ENCODE results near the gene GALM. TPM values are rescaled to one million over a fixed set of nuclear protein-coding genes. Genes with fewer than 3 reads are reported as not detected.

The GALM gene
- total and polyA plus RNA-seq, 10 of the 15 experiments (the other 5 are each of a cell fraction or from before 2014, with no cell fraction given) = 1.1 to 4.0 (median 1.7) TPM

- no peak overlapping the region for H3K9ac ChIP-seq (ENCODE audit: control insufficient read depth, insufficient read depth, low read length)
- SMC1A ChIA-PET (ENCODE audit: uncharacterized antibody, unreplicated experiment) = interaction anchor here (1.3 to 2.8 kb wide), 6 partner anchors 12 to 50 kb away, joined by 4 to 17 read pairs (median 10); partner anchors contain the start of genes GALM and HNRNPLL
- no peaks in the 10 kb centered on the region for H4K20me1 ChIP-seq (ENCODE audit: control insufficient read depth, insufficient read depth)
- H3K4me1 ChIP-seq (ENCODE audit: control insufficient read depth, insufficient read depth, low read length) = peaks cover 29% of the 10 kb centered on the region
- no peaks in the 10 kb centered on the region for H3K36me3 ChIP-seq (ENCODE audit: control insufficient read depth in 2 of 2, insufficient read depth in 2 of 2, low read length in 1 of 2)
- FAIRE-seq = no peak
- no peaks in the 10 kb centered on the region for H3K27me3 ChIP-seq (replicated peaks in 1 of 2; ENCODE audit: control insufficient read depth in 2 of 2, insufficient read depth in 2 of 2, low read length in 1 of 2)
- POLR2A ChIA-PET = interaction anchor here (2.0 to 2.7 kb wide), 2 partner anchors 12 to 18 kb away, joined by 6 to 20 read pairs; partner anchors contain the start of gene GALM
- in situ Hi-C loops (cut with MboI) (no loop called here), intact Hi-C loops (cut with micrococcal nuclease; ENCODE audit: unreplicated experiment) (loop anchor here (5.0 kb wide), 1 partner anchor 47 kb away; no protein-coding TSS in a partner anchor)
- no peak for TF ChIP-seq NR2C2 (IDR thresholded peaks at IDR 0.05; ENCODE audit: borderline replicate concordance, control insufficient read depth, insufficient read length, low read depth)
- TF ChIP-seq PAX8 (IDR thresholded peaks at IDR 0.05) = no peak
- peak; percentile 85 for TF ChIP-seq ATF7 (IDR thresholded peaks at IDR 0.05; ENCODE audit: low read depth)
- no peaks in the 10 kb centered on the region for H3K79me2 ChIP-seq (ENCODE audit: control insufficient read depth, insufficient read depth, low read length)
- CTCF ChIA-PET = interaction anchor here (1.1 to 1.8 kb wide), 6 partner anchors 12 to 69 kb away, joined by 3 to 7 read pairs (median 4); no protein-coding TSS in a partner anchor
- no peak overlapping the region for H3K27ac ChIP-seq (ENCODE audit: control insufficient read depth, insufficient read depth)
- H3K9me3 ChIP-seq (replicated peaks; ENCODE audit: control insufficient read depth, insufficient read depth, low read length) = no peaks in the 10 kb centered on the region
- ATAC-seq = no peak
- no peak overlapping the region for H3K4me3 ChIP-seq
- no peak for DNase-seq (ENCODE audit: low read depth, low spot score)
- H3K4me2 ChIP-seq (ENCODE audit: control insufficient read depth, insufficient read depth) = no peak overlapping the region
- BruUV-seq (replicated peaks) = no TSS peak
- H2AFZ ChIP-seq (ENCODE audit: control insufficient read depth, low read depth, low read length) = no peak overlapping the region
- RAD21 ChIA-PET (ENCODE audit: unreplicated experiment) = interaction anchor here (0.7 to 2.8 kb wide), 7 partner anchors 17 to 180 kb away, joined by 3 to 16 read pairs (median 8); no protein-coding TSS in a partner anchor
- WGBS (ENCODE audit: insufficient coverage, insufficient replicate concordance, low lambda C conversion rate, missing lambda C conversion rate) = 61% methylated on average over 13 of the region's 13 CpGs
These were observed 11.2 kb upstream of the GALM start for GRCh38 chr2:38654528-38655381.

GRCh38 chr2:38655441-38655840 lies 10.5 kb upstream of the GALM start:
- Histone ChIP-seq H3K79me2 (ENCODE audit: control insufficient read depth, insufficient read depth, low read length) (no peaks in the 10 kb centered on the region), H3K27ac (ENCODE audit: control insufficient read depth, insufficient read depth) (no peak overlapping the region), H3K4me2 (ENCODE audit: control insufficient read depth, insufficient read depth) (no peak overlapping the region), H3K4me3 (no peak overlapping the region), H3K4me1 (ENCODE audit: control insufficient read depth, insufficient read depth, low read length) (peaks cover 29% of the 10 kb centered on the region), H3K36me3 (ENCODE audit: control insufficient read depth in 2 of 2, insufficient read depth in 2 of 2, low read length in 1 of 2) (no peaks in the 10 kb centered on the region), H2AFZ (ENCODE audit: control insufficient read depth, low read depth, low read length) (no peak overlapping the region), H3K9ac (ENCODE audit: control insufficient read depth, insufficient read depth, low read length) (no peak overlapping the region), H3K9me3 (replicated peaks; ENCODE audit: control insufficient read depth, insufficient read depth, low read length) (no peaks in the 10 kb centered on the region), H4K20me1 (ENCODE audit: control insufficient read depth, insufficient read depth) (no peaks in the 10 kb centered on the region), H3K27me3 (replicated peaks in 1 of 2; ENCODE audit: control insufficient read depth in 2 of 2, insufficient read depth in 2 of 2, low read length in 1 of 2) (no peaks in the 10 kb centered on the region)
- ATAC-seq (no peak), DNase-seq (ENCODE audit: low read depth, low spot score) (no peak), FAIRE-seq (no peak)
- WGBS (ENCODE audit: insufficient coverage, insufficient replicate concordance, low lambda C conversion rate, missing lambda C conversion rate) = 93% methylated on average over 1 of the region's 1 CpG
- SMC1A ChIA-PET (ENCODE audit: uncharacterized antibody, unreplicated experiment) = interaction anchor here (0.6 to 1.8 kb wide), 2 partner anchors 28 to 71 kb away, joined by 4 to 5 read pairs; no protein-coding TSS in a partner anchor
- TF ChIP-seq CREB1 (IDR thresholded peaks at IDR 0.05; ENCODE audit: low read depth) (no peak), JUNB (IDR thresholded peaks at IDR 0.05) (no peak), PAX5 (IDR thresholded peaks at IDR 0.05; ENCODE audit: borderline replicate concordance, low read depth, low read length) (no peak), FOXK2 (IDR thresholded peaks at IDR 0.05) (no peak), SRF (IDR thresholded peaks at IDR 0.05; ENCODE audit: low read depth in 2 of 2, low read length in 2 of 2) (no peak)
- TF ChIP-seq, protein P1, sequence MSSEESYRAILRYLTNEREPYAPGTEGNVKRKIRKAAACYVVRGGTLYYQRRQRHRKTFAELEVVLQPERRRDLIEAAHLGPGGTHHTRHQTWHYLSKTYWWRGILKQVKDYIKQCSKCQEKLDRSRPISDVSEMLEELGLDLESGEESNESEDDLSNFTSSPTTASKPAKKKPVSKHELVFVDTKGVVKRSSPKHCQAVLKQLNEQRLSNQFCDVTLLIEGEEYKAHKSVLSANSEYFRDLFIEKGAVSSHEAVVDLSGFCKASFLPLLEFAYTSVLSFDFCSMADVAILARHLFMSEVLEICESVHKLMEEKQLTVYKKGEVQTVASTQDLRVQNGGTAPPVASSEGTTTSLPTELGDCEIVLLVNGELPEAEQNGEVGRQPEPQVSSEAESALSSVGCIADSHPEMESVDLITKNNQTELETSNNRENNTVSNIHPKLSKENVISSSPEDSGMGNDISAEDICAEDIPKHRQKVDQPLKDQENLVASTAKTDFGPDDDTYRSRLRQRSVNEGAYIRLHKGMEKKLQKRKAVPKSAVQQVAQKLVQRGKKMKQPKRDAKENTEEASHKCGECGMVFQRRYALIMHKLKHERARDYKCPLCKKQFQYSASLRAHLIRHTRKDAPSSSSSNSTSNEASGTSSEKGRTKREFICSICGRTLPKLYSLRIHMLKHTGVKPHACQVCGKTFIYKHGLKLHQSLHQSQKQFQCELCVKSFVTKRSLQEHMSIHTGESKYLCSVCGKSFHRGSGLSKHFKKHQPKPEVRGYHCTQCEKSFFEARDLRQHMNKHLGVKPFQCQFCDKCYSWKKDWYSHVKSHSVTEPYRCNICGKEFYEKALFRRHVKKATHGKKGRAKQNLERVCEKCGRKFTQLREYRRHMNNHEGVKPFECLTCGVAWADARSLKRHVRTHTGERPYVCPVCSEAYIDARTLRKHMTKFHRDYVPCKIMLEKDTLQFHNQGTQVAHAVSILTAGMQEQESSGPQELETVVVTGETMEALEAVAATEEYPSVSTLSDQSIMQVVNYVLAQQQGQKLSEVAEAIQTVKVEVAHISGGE (CRISPR knock-in tag; IDR thresholded peaks at IDR 0.05) = no peak
- CTCF ChIA-PET = interaction anchor here (1.5 kb wide), 2 partner anchors 12 to 53 kb away, joined by 3 to 5 read pairs; no protein-coding TSS in a partner anchor
- no TSS peak for BruUV-seq (replicated peaks)
- in situ Hi-C loops (cut with MboI) (no loop called here), intact Hi-C loops (cut with micrococcal nuclease; ENCODE audit: unreplicated experiment) (no loop called here)
- POLR2A ChIA-PET = no interaction called here
- RAD21 ChIA-PET (ENCODE audit: unreplicated experiment) = interaction anchor here (0.7 to 1.4 kb wide), 2 partner anchors 74 to 179 kb away, joined by 3 to 7 read pairs; no protein-coding TSS in a partner anchor
